ENCODE measurements around the gene ARHGEF16. TPM values are rescaled to one million over a fixed set of nuclear protein-coding genes. Genes with fewer than 3 reads are reported as not detected.

ARHGEF16 gene
- total RNA-seq, 1 experiment from 2014 or later, result 0.58 TPM

- in situ Hi-C loops (cut with HindIII; ENCODE audit: low pct_unique_long_range_greater_than_20kb, low sequenced_read_pairs), result no loop called here
- DNase-seq (ENCODE audit: low read depth, low spot score), result no peak
Observed at GRCh38 chr1:3470650-3471355, 16.3 kb downstream of the ARHGEF16 start.

- in situ Hi-C loops (cut with HindIII; ENCODE audit: low pct_unique_long_range_greater_than_20kb, low sequenced_read_pairs), result no loop called here
- DNase-seq (ENCODE audit: low read depth, low spot score), result peak; percentile 39
Observed at GRCh38 chr1:3471356-3472087, 17.1 kb downstream of the ARHGEF16 start.

GRCh38 chr1:3472088-3472850 is 17.8 kb downstream of the ARHGEF16 start:
- in situ Hi-C loops (cut with HindIII; ENCODE audit: low pct_unique_long_range_greater_than_20kb, low sequenced_read_pairs), result no loop called here

GRCh38 chr1:3472906-3473305 is 18.4 kb downstream of the ARHGEF16 start:
- DNase-seq (ENCODE audit: low read depth, low spot score), result no peak
- in situ Hi-C loops (cut with HindIII; ENCODE audit: low pct_unique_long_range_greater_than_20kb, low sequenced_read_pairs), result no loop called here

More at GRCh38 chr1:3472088-3472850, 17.8 kb downstream of the ARHGEF16 start:
- DNase-seq (ENCODE audit: low read depth, low spot score), result no peak

- in situ Hi-C loops (cut with HindIII; ENCODE audit: low pct_unique_long_range_greater_than_20kb, low sequenced_read_pairs), result no loop called here
Observed at GRCh38 chr1:3473381-3473844, 18.9 kb downstream of the ARHGEF16 start.

GRCh38 chr1:3474016-3474415 is 19.6 kb downstream of the ARHGEF16 start:
- DNase-seq (ENCODE audit: low read depth, low spot score), result no peak
- in situ Hi-C loops (cut with HindIII; ENCODE audit: low pct_unique_long_range_greater_than_20kb, low sequenced_read_pairs), result no loop called here

More at GRCh38 chr1:3473381-3473844, 18.9 kb downstream of the ARHGEF16 start:
- no peak for DNase-seq (ENCODE audit: low read depth, low spot score)

- no peak for DNase-seq (ENCODE audit: low read depth, low spot score)
- in situ Hi-C loops (cut with HindIII; ENCODE audit: low pct_unique_long_range_greater_than_20kb, low sequenced_read_pairs), result no loop called here
Observed at GRCh38 chr1:3474421-3474820, 20.0 kb downstream of the ARHGEF16 start.

- in situ Hi-C loops (cut with HindIII; ENCODE audit: low pct_unique_long_range_greater_than_20kb, low sequenced_read_pairs), result no loop called here
- DNase-seq (ENCODE audit: low read depth, low spot score), result no peak
Observed at GRCh38 chr1:3475839-3476573, 21.5 kb downstream of the ARHGEF16 start.

- DNase-seq (ENCODE audit: low read depth, low spot score), result no peak
- in situ Hi-C loops (cut with HindIII; ENCODE audit: low pct_unique_long_range_greater_than_20kb, low sequenced_read_pairs), result no loop called here
Observed at GRCh38 chr1:3476666-3477065, 22.2 kb downstream of the ARHGEF16 start.

GRCh38 chr1:3477241-3477995 is 23.0 kb downstream of the ARHGEF16 start:
- in situ Hi-C loops (cut with HindIII; ENCODE audit: low pct_unique_long_range_greater_than_20kb, low sequenced_read_pairs), result no loop called here
- DNase-seq (ENCODE audit: low read depth, low spot score), result no peak

GRCh38 chr1:3478187-3478586 is 23.7 kb downstream of the ARHGEF16 start:
- in situ Hi-C loops (cut with HindIII; ENCODE audit: low pct_unique_long_range_greater_than_20kb, low sequenced_read_pairs), result no loop called here
- DNase-seq (ENCODE audit: low read depth, low spot score), result no peak

- in situ Hi-C loops (cut with HindIII; ENCODE audit: low pct_unique_long_range_greater_than_20kb, low sequenced_read_pairs), result no loop called here
- DNase-seq (ENCODE audit: low read depth, low spot score), result no peak
Observed at GRCh38 chr1:3479511-3480368, 25.3 kb downstream of the ARHGEF16 start.

- no peak for DNase-seq (ENCODE audit: low read depth, low spot score)
- in situ Hi-C loops (cut with HindIII; ENCODE audit: low pct_unique_long_range_greater_than_20kb, low sequenced_read_pairs), result no loop called here
Observed at GRCh38 chr1:3480369-3480719, 25.9 kb downstream of the ARHGEF16 start.

GRCh38 chr1:3481046-3481445 is 26.6 kb downstream of the ARHGEF16 start:
- in situ Hi-C loops (cut with HindIII; ENCODE audit: low pct_unique_long_range_greater_than_20kb, low sequenced_read_pairs), result no loop called here
- DNase-seq (ENCODE audit: low read depth, low spot score), result no peak

- no peak for DNase-seq (ENCODE audit: low read depth, low spot score)
- in situ Hi-C loops (cut with HindIII; ENCODE audit: low pct_unique_long_range_greater_than_20kb, low sequenced_read_pairs), result no loop called here
Observed at GRCh38 chr1:3481836-3482375, 27.4 kb downstream of the ARHGEF16 start.

- in situ Hi-C loops (cut with HindIII; ENCODE audit: low pct_unique_long_range_greater_than_20kb, low sequenced_read_pairs), result no loop called here
Observed at GRCh38 chr1:3482378-3482849, 27.9 kb downstream of the ARHGEF16 start.

More at GRCh38 chr1:3482378-3482849, 27.9 kb downstream of the ARHGEF16 start:
- DNase-seq (ENCODE audit: low read depth, low spot score), result peak; percentile 11

Measured in SK-MEL-5 (cell line).